Measurements from ENCODE around the gene SENP1. TPM values are rescaled to one million over a fixed set of nuclear protein-coding genes. Genes with fewer than 3 reads are reported as not detected.

SENP1 gene
- total RNA-seq, 2 experiments from 2014 or later = 42.4 to 43.7 TPM

- POLR2A ChIA-PET = interaction anchor here (0.5 to 5.1 kb wide), 7 partner anchors 8 to 223 kb away, joined by 3 to 54 read pairs (median 3); partner anchors contain the start of genes ASB8, PFKM and VDR
- DNase-seq = no peak
- Mint-ChIP-seq H3K27me3 (no peaks in the 10 kb centered on the region), H3K4me3 (peak overlapping the region; percentile 94), H3K36me3 (ENCODE audit: low read depth) (peaks cover 6% of the 10 kb centered on the region), H3K9me3 (no peaks in the 10 kb centered on the region), H3K27ac (peak overlapping the region; percentile 84), H3K4me1 (peaks cover 49% of the 10 kb centered on the region)
- CTCF ChIA-PET = interaction anchor here (0.6 to 2.5 kb wide), 4 partner anchors 13 to 299 kb away, joined by 3 to 12 read pairs (median 4); partner anchors contain the start of genes ASB8 and PFKM
Observed at GRCh38 chr12:48106681-48107613, 1.1 kb upstream of the SENP1 start.

GRCh38 chr12:48105321-48105866 is 485 bp downstream of the SENP1 start:
- Mint-ChIP-seq H3K27me3 (no peaks in the 10 kb centered on the region), H3K9me3 (no peaks in the 10 kb centered on the region)

GRCh38 chr12:48104531-48104930 is 1.3 kb downstream of the SENP1 start:
- no peak for DNase-seq
- Mint-ChIP-seq H3K9me3 (no peaks in the 10 kb centered on the region), H3K4me1 (peaks cover 51% of the 10 kb centered on the region), H3K36me3 (ENCODE audit: low read depth) (peaks cover 9% of the 10 kb centered on the region), H3K4me3 (peak overlapping the region; percentile 94), H3K27ac (peak overlapping the region; percentile 84), H3K27me3 (no peaks in the 10 kb centered on the region)
- POLR2A ChIA-PET = interaction anchor here (1.0 to 5.1 kb wide), 10 partner anchors 9 to 95 kb away, joined by 3 to 54 read pairs (median 4); partner anchors contain the start of genes ASB8 and PFKM
- CTCF ChIA-PET = no interaction called here

More at GRCh38 chr12:48105321-48105866, 485 bp downstream of the SENP1 start:
- Mint-ChIP-seq H3K4me1 (peaks cover 55% of the 10 kb centered on the region), H3K4me3 (peak overlapping the region; percentile 94), H3K36me3 (ENCODE audit: low read depth) (peaks cover 6% of the 10 kb centered on the region), H3K27ac (peak overlapping the region; percentile 84)
- POLR2A ChIA-PET = interaction anchor here (0.6 to 5.1 kb wide), 19 partner anchors 9 to 577 kb away, joined by 3 to 54 read pairs (median 4); partner anchors contain the start of genes ASB8, KANSL2 and PFKM
- DNase-seq = peak; percentile 47
- CTCF ChIA-PET = interaction anchor here (0.7 to 0.9 kb wide), 2 partner anchors 52 to 53 kb away, joined by 3 read pairs; partner anchors contain the start of gene ASB8

GRCh38 chr12:48092611-48093010 is 13.3 kb downstream of the SENP1 start:
- no peaks in the 10 kb centered on the region for H3K9me3 Mint-ChIP-seq
- no peak overlapping the region for H3K4me3 Mint-ChIP-seq
- no peak for DNase-seq
- ChIA-PET POLR2A (interaction anchor here (1.3 to 1.7 kb wide), 2 partner anchors 10 to 13 kb away, joined by 6 to 7 read pairs; no protein-coding TSS in a partner anchor), CTCF (interaction anchor here (1.1 kb wide), 1 partner anchor 8 kb away, joined by 3 read pairs; no protein-coding TSS in a partner anchor)
- H3K4me1 Mint-ChIP-seq = peaks cover 2% of the 10 kb centered on the region
- peaks cover 39% of the 10 kb centered on the region for H3K36me3 Mint-ChIP-seq (ENCODE audit: low read depth)
- no peak overlapping the region for H3K27ac Mint-ChIP-seq
- no peaks in the 10 kb centered on the region for H3K27me3 Mint-ChIP-seq

GRCh38 chr12:48086327-48086726 is 19.6 kb downstream of the SENP1 start:
- CTCF ChIA-PET = interaction anchor here (3.4 kb wide), 1 partner anchor 71 kb away, joined by 12 read pairs; the partner anchor contains the start of gene ASB8

GRCh38 chr12:48084841-48085460 is 20.9 kb downstream of the SENP1 start:
- POLR2A ChIA-PET = no interaction called here

More at GRCh38 chr12:48086327-48086726, 19.6 kb downstream of the SENP1 start:
- POLR2A ChIA-PET = interaction anchor here (1.5 kb wide), 1 partner anchor 71 kb away, joined by 3 read pairs; the partner anchor contains the start of gene ASB8
- Mint-ChIP-seq H3K27me3 (no peaks in the 10 kb centered on the region), H3K36me3 (ENCODE audit: low read depth) (peaks cover 54% of the 10 kb centered on the region), H3K9me3 (no peaks in the 10 kb centered on the region), H3K27ac (no peak overlapping the region), H3K4me3 (no peak overlapping the region), H3K4me1 (no peaks in the 10 kb centered on the region)
- DNase-seq = no peak

GRCh38 chr12:48084066-48084465 is 21.8 kb downstream of the SENP1 start:
- DNase-seq = no peak
- CTCF ChIA-PET = interaction anchor here (0.7 to 3.4 kb wide), 10 partner anchors 9 to 1269 kb away, joined by 3 to 12 read pairs (median 3); partner anchors contain the start of gene ASB8
- H3K9me3 Mint-ChIP-seq = no peaks in the 10 kb centered on the region
- POLR2A ChIA-PET = interaction anchor here (2.1 kb wide), 1 partner anchor 8 kb away, joined by 7 read pairs; no protein-coding TSS in a partner anchor
- no peaks in the 10 kb centered on the region for H3K27me3 Mint-ChIP-seq
- peaks cover 54% of the 10 kb centered on the region for H3K36me3 Mint-ChIP-seq (ENCODE audit: low read depth)
- no peaks in the 10 kb centered on the region for H3K4me1 Mint-ChIP-seq
- H3K4me3 Mint-ChIP-seq = no peak overlapping the region
- no peak overlapping the region for H3K27ac Mint-ChIP-seq

More at GRCh38 chr12:48084841-48085460, 20.9 kb downstream of the SENP1 start:
- Mint-ChIP-seq H3K27me3 (no peaks in the 10 kb centered on the region), H3K9me3 (no peaks in the 10 kb centered on the region), H3K27ac (no peak overlapping the region), H3K36me3 (ENCODE audit: low read depth) (peaks cover 56% of the 10 kb centered on the region), H3K4me3 (no peak overlapping the region), H3K4me1 (no peaks in the 10 kb centered on the region)
- DNase-seq = no peak
- CTCF ChIA-PET = interaction anchor here (0.7 to 3.4 kb wide), 8 partner anchors 8 to 1270 kb away, joined by 3 to 12 read pairs (median 4); partner anchors contain the start of gene ASB8

GRCh38 chr12:48080821-48081220 is 25.1 kb downstream of the SENP1 start:
- H3K27me3 Mint-ChIP-seq = no peaks in the 10 kb centered on the region
- H3K4me3 Mint-ChIP-seq = no peak overlapping the region
- no peaks in the 10 kb centered on the region for H3K4me1 Mint-ChIP-seq
- H3K36me3 Mint-ChIP-seq (ENCODE audit: low read depth) = peaks cover 57% of the 10 kb centered on the region
- no peak for DNase-seq
- ChIA-PET CTCF (interaction anchor here (0.7 to 1.2 kb wide), 3 partner anchors 21 to 537 kb away, joined by 3 to 4 read pairs (median 4); no protein-coding TSS in a partner anchor), POLR2A (no interaction called here)
- H3K9me3 Mint-ChIP-seq = no peaks in the 10 kb centered on the region
- H3K27ac Mint-ChIP-seq = no peak overlapping the region

- Mint-ChIP-seq H3K4me3 (no peak overlapping the region), H3K27me3 (no peaks in the 10 kb centered on the region), H3K4me1 (no peaks in the 10 kb centered on the region), H3K36me3 (ENCODE audit: low read depth) (peaks cover 60% of the 10 kb centered on the region), H3K9me3 (no peaks in the 10 kb centered on the region), H3K27ac (no peak overlapping the region)
- CTCF ChIA-PET = no interaction called here
- no peak for DNase-seq
- POLR2A ChIA-PET = no interaction called here
Observed at GRCh38 chr12:48080285-48080684, 25.6 kb downstream of the SENP1 start.

- H3K4me3 Mint-ChIP-seq = no peak overlapping the region
- CTCF ChIA-PET = no interaction called here
- H3K36me3 Mint-ChIP-seq (ENCODE audit: low read depth) = peaks cover 58% of the 10 kb centered on the region
- no peak for DNase-seq
- H3K4me1 Mint-ChIP-seq = no peaks in the 10 kb centered on the region
- no peak overlapping the region for H3K27ac Mint-ChIP-seq
- POLR2A ChIA-PET = interaction anchor here (0.7 kb wide), 1 partner anchor 26 kb away, joined by 3 read pairs; no protein-coding TSS in a partner anchor
- no peaks in the 10 kb centered on the region for H3K27me3 Mint-ChIP-seq
- H3K9me3 Mint-ChIP-seq = no peaks in the 10 kb centered on the region
Observed at GRCh38 chr12:48078901-48079300, 27.0 kb downstream of the SENP1 start.

- no peaks in the 10 kb centered on the region for H3K27me3 Mint-ChIP-seq
- H3K4me1 Mint-ChIP-seq = no peaks in the 10 kb centered on the region
- ChIA-PET CTCF (interaction anchor here (0.9 kb wide), 1 partner anchor 541 kb away, joined by 3 read pairs; no protein-coding TSS in a partner anchor), POLR2A (interaction anchor here (0.7 to 1.4 kb wide), 2 partner anchors 10 to 1859 kb away, joined by 3 to 4 read pairs; no protein-coding TSS in a partner anchor)
- no peak overlapping the region for H3K4me3 Mint-ChIP-seq
- no peak overlapping the region for H3K27ac Mint-ChIP-seq
- H3K9me3 Mint-ChIP-seq = no peaks in the 10 kb centered on the region
- DNase-seq = no peak
- peaks cover 53% of the 10 kb centered on the region for H3K36me3 Mint-ChIP-seq (ENCODE audit: low read depth)
Observed at GRCh38 chr12:48077111-48077510, 28.8 kb downstream of the SENP1 start.

GRCh38 chr12:48075832-48076231 is 30.0 kb downstream of the SENP1 start:
- CTCF ChIA-PET = no interaction called here
- H3K27ac Mint-ChIP-seq = no peak overlapping the region
- H3K9me3 Mint-ChIP-seq = no peaks in the 10 kb centered on the region
- POLR2A ChIA-PET = no interaction called here
- H3K36me3 Mint-ChIP-seq (ENCODE audit: low read depth) = peaks cover 54% of the 10 kb centered on the region
- no peak for DNase-seq
- H3K4me3 Mint-ChIP-seq = no peak overlapping the region
- no peaks in the 10 kb centered on the region for H3K27me3 Mint-ChIP-seq
- H3K4me1 Mint-ChIP-seq = no peaks in the 10 kb centered on the region
